NT2/D1 (cell line): ENCODE data around the gene SENP8.

Experiments
- SUZ12 ChIP-seq: IDR thresholded peaks from 2 replicates; pipeline ENCODE4 v1.6.1; 2011; ENCODE audit not compliant: insufficient read length, insufficient read depth; ENCODE audit errors: extremely low read depth
- ZNF274 ChIP-seq: IDR thresholded peaks from 2 replicates; pipeline ENCODE4 v1.6.1; 2011; ENCODE audit warnings: mild to moderate bottlenecking, low read depth, low read length

DNA sequence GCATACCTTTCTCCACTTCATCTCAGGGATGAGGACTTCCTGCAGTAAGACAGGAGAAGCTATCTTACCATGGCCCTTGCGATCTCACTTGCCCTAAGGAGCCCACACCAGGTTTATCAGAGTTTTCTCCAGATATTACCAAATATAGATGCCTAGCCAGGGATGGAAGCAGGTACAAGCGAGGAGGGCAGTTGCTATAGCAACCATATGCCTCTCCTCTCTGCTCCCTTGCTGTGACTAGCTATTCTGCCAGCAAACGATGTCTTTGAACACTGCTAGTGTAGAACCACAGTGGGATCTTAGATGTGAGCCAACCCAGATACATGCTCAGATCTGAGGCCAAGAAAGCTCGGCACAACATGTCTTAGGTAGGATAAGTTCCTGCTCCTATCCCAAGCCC is 45.5 kb downstream of the SENP8 start:
- no peak for TF ChIP-seq SUZ12
- TF ChIP-seq ZNF274 = no peak
